IPS DF 4.7 (cell line): ENCODE results near the gene AK5.

ENCODE experiments used
- DNase-seq: peaks from one replicate; pipeline ENCODE4 v3.0.0-alpha.2; 2013; ENCODE audit warnings: low spot score; ENCODE audit errors: extremely low read depth

AK5 gene

GRCh38 chr1:77583483-77583882 is 301.7 kb downstream of the AK5 start:
- no peak for DNase-seq

- DNase-seq, result no peak
Observed at GRCh38 chr1:77584884-77585283, 303.1 kb downstream of the AK5 start.

- no peak for DNase-seq
Observed at GRCh38 chr1:77585610-77586314, 303.9 kb downstream of the AK5 start.

- no peak for DNase-seq
Observed at GRCh38 chr1:77589231-77589630, 307.4 kb downstream of the AK5 start.

- no peak for DNase-seq
Observed at GRCh38 chr1:77590651-77591050, 308.8 kb downstream of the AK5 start.

GRCh38 chr1:77592906-77593305 is 311.1 kb downstream of the AK5 start:
- DNase-seq, result no peak

- no peak for DNase-seq
Observed at GRCh38 chr1:77594366-77595112, 312.7 kb downstream of the AK5 start.

- no peak for DNase-seq
Observed at GRCh38 chr1:77597310-77597709, 315.5 kb downstream of the AK5 start.

- DNase-seq, result no peak
Observed at GRCh38 chr1:77605246-77606026, 323.6 kb downstream of the AK5 start.

GRCh38 chr1:77608893-77609292 is 327.1 kb downstream of the AK5 start:
- DNase-seq, result no peak
